Testis (tissue), 3 donors: ENCODE measurements around the gene PRG2. TPM values are rescaled to one million over a fixed set of nuclear protein-coding genes. Genes with fewer than 3 reads are reported as not detected.

Experiments
- DNase-seq: peaks from one replicate; pipeline ENCODE4 v3.0.0-alpha.2; 2019
- H3K27ac ChIP-seq, 2 donors: fragments of 200-600 bp; sonication (generic); one replicate each; pipeline ENCODE4 v1.5.1; 2019
- H3K27me3 ChIP-seq: fragments of 200-600 bp; sonication (generic); one replicate; pipeline ENCODE4 v1.5.1; 2019
- H3K36me3 ChIP-seq: fragments of 200-600 bp; sonication (generic); one replicate; pipeline ENCODE4 v1.5.1; 2017; ENCODE audit warnings: low read depth; ENCODE audit errors: missing control alignments
- H3K4me1 ChIP-seq: fragments of 200-600 bp; sonication (generic); one replicate; pipeline ENCODE4 v1.5.1; 2019
- H3K4me3 ChIP-seq, 2 donors: fragments of 200-600 bp; sonication (generic); one replicate each; pipeline ENCODE4 v1.5.1; 2017 to 2019
- H3K9me3 ChIP-seq: fragments of 200-600 bp; sonication (generic); one replicate; pipeline ENCODE4 v1.5.1; 2017
- CTCF ChIP-seq, 3 experiments: fragments of 450-650 bp in 2 of 3; fragments of 200-600 bp in 1 of 3; sonication (generic) in 1 of 3; IDR thresholded peaks; one replicate each; pipeline ENCODE4 v1.5.1; 2016 to 2019; ENCODE audit warnings: antibody characterized with exemption in 3 of 3, mild to moderate bottlenecking in 2 of 3, moderate library complexity in 1 of 3
- POLR2A ChIP-seq: fragments of 450-650 bp; IDR thresholded peaks from one replicate; pipeline ENCODE4 v1.6.1; 2017; ENCODE audit warnings: antibody characterized with exemption, mild to moderate bottlenecking, moderate library complexity
- WGBS, 2 donors: methylation state at CpG; one replicate each; pipeline ENCODE4 v1.1.5; 2018; 5-methylcytosine and 5-hydroxymethylcytosine counted together
- intact Hi-C: fragments of 100-400 bp; cut with DNase I; formaldehyde crosslinking; loops from one replicate; pipeline ENCODE4 v1.15.1; 2023; ENCODE audit warnings: low total_unique reads
- polyA plus RNA-seq: library from polyadenylated mRNA; stranded (reverse); fragments of 350-450 nt; fragmentation: Illumina TruSeq; extraction: RNeasy Lipid Tissue Mini Kit (QIAGEN cat#74804); gene quantifications from one replicate; pipeline ENCODE4 v1.2.3, GENCODE V29; 2014; ENCODE audit warnings: low read depth, low replicate concordance; ENCODE audit not compliant: insufficient read depth
- total RNA-seq, 2 donors: library from RNA; depleted of rRNA; stranded (reverse); fragments of >200 nt; gene quantifications; one replicate each; pipeline ENCODE4 v1.2.3, GENCODE V29; 2016

The PRG2 gene
- total and polyA plus RNA-seq, 3 donors from 2014 or later, result not detected

DNA sequence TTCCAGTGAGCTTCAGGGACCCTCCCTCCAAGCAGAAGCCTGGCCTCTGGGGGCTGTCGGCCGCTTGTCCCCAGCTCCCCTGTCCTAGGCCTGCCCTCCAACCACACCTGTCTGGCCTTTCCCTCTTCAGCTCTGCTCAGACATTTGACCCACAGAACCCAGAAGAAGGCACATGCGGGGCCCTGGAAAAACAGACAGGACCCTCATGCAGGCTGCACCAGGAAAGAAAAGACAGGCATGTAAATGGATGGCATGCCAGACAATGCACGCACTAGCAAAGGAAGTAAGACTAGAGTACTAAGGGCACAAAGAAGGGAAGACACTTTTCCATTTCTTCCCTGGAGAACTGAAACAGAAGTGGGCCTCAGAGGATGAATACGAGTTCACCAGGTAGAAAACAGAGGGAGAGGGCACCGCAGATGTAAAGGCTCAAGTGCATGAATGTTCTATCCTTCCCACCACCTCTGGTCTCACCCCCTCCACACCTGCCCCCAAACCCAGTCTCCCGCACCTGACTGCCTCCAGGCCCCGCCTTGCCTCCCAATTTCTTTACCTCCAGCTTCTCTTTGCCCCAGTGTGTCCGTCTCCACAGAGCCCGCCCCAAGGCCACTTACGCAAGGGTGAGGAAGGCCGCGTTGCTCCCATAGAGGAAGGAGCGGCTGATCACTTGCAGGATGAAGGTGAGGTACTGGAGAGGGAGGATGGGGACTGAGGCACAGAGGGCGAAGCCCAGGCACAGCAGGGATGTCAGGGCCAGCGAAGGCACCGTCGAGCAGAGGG is 19.1 kb upstream of the PRG2 start:
- no peaks in the 10 kb centered on the region for H3K36me3 ChIP-seq
- no peak for TF ChIP-seq POLR2A
- no peak for TF ChIP-seq CTCF (IDR thresholded peaks at IDR 0.05)
- H3K9me3 ChIP-seq, result no peaks in the 10 kb centered on the region
- no peaks in the 10 kb centered on the region for H3K27me3 ChIP-seq
- H3K4me3 ChIP-seq, result no peak overlapping the region
- no peak for DNase-seq
- no peak overlapping the region for H3K27ac ChIP-seq
- 94 to 99% methylated on average over 18 of the region's 18 CpGs for WGBS, 2 donors
- H3K4me1 ChIP-seq, result no peaks in the 10 kb centered on the region
- intact Hi-C loops, result no loop called here

- DNase-seq, result no peak
- Histone ChIP-seq H3K4me3 (no peak overlapping the region), H3K36me3 (no peaks in the 10 kb centered on the region), H3K27me3 (no peaks in the 10 kb centered on the region), H3K27ac (no peak overlapping the region), H3K4me1 (no peaks in the 10 kb centered on the region), H3K9me3 (no peaks in the 10 kb centered on the region)
- TF ChIP-seq CTCF (IDR thresholded peaks at IDR 0.05), result no peak
- TF ChIP-seq POLR2A, result no peak
- intact Hi-C loops, result no loop called here
- 90% methylated on average over 2 of the region's 2 CpGs for WGBS, 2 donors
Measured at GRCh38 chr11:57408771-57409170, 18.3 kb upstream of the PRG2 start.

DNA sequence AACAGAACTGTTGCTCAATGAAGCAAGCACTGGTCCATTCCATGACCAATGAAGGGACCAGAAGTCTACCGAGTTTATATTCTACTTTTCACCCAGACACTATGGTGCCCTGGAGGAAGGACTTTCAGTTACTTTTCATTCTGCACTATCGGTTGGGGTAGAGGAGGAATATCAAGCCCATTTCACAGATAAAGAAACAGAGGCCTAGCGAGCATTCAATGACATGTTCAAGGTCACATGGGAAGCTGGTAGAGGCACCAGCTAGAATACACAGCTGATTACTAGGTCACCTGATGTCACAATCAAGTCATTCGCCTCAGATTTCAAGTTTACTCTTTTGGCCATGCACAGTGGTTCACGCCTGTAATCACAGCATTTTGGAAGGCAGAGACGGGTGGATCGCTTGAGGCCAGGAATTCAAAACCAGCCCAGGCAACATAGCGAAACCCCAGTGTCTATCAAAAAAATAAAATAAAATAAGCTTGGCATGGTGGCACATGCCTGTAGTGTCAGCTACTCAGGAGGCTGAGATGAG is 17.6 kb upstream of the PRG2 start:
- no peak for DNase-seq
- intact Hi-C loops, result no loop called here
- Histone ChIP-seq H3K27ac (no peak overlapping the region), H3K4me1 (no peaks in the 10 kb centered on the region), H3K36me3 (no peaks in the 10 kb centered on the region), H3K27me3 (no peaks in the 10 kb centered on the region), H3K9me3 (no peaks in the 10 kb centered on the region), H3K4me3 (no peak overlapping the region)
- TF ChIP-seq CTCF (IDR thresholded peaks at IDR 0.05), result no peak
- no peak for TF ChIP-seq POLR2A
- 85 to 92% methylated on average over 8 of the region's 8 CpGs for WGBS, 2 donors

DNA sequence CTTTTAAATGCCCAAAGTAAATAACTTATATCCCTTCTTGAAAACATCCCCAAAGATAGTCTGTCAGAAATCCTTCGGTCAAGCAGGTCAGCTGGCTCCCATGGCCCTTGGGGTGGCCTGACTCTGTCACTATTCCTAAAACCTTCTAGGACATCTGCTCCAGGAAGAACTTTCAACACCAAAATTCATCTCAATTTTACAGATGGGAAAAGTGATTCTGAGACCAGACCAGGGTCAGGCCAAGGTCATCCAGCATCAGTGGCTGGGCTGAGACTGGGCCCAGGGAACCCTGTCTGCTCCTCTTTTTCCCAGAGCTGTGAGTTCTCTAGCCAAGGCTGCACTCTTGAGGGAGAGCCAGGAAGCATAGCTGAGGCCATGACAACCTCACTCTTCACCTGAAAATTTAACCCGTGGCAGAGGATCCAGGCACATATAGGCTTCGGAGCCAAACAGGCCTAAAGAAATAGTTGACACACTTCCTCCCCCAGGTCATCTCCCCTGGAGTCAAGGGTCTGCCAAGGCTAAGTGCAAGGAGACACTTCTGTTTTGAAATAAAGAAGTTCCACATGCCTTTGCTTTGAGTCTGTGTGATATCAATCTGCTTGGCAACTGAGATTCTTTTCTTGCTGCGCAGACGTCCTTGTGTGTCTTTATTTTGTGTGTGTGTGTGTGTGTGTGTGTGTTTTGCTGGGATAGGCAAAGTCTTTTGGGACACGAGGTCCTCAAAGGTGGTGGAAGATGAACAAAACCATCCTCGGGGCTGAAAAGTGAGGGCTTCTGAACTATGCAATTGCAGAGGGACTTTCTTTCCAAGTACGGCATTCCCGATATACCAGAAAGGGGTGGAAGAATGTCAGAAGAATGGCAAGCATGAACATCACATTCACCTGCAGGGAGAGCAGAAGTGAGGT is 16.8 kb upstream of the PRG2 start:
- no peaks in the 10 kb centered on the region for H3K4me1 ChIP-seq
- no peak overlapping the region for H3K27ac ChIP-seq
- WGBS, 2 donors, result 63 to 64% methylated on average over 9 of the region's 9 CpGs
- intact Hi-C loops, result no loop called here
- no peak overlapping the region for H3K4me3 ChIP-seq
- no peaks in the 10 kb centered on the region for H3K27me3 ChIP-seq
- H3K36me3 ChIP-seq, result no peaks in the 10 kb centered on the region
- H3K9me3 ChIP-seq, result no peaks in the 10 kb centered on the region
- TF ChIP-seq CTCF (IDR thresholded peaks at IDR 0.05), result no peak
- no peak for TF ChIP-seq POLR2A
- DNase-seq, result no peak
